ENCODE measurements around the gene FARP2.

- TF ChIP-seq CTCF (tag by site-specific recombination; IDR thresholded peaks at IDR 0.05) (no peak), ZNF23 (tag by site-specific recombination; IDR thresholded peaks at IDR 0.05; ENCODE audit: borderline replicate concordance) (no peak), PATZ1 (tag by site-specific recombination; IDR thresholded peaks at IDR 0.05) (no peak), ZNF214 (tag by site-specific recombination; IDR thresholded peaks at IDR 0.05; ENCODE audit: borderline replicate concordance) (no peak), ZNF404 (tag by site-specific recombination; IDR thresholded peaks at IDR 0.05) (no peak), ZNF274 (IDR thresholded peaks at IDR 0.05; ENCODE audit: low read length) (no peak), ZNF274 (tag by site-specific recombination; IDR thresholded peaks at IDR 0.05; ENCODE audit: borderline replicate concordance) (no peak), HOXC10 (CRISPR knock-in tag; IDR thresholded peaks at IDR 0.05) (no peak), ZNF830 (tag by site-specific recombination; IDR thresholded peaks at IDR 0.05; ENCODE audit: low read depth) (no peak), ZSCAN18 (tag by site-specific recombination; IDR thresholded peaks at IDR 0.05) (no peak), ZSCAN30 (tag by site-specific recombination; IDR thresholded peaks at IDR 0.05) (no peak), ZBTB7A (tag by site-specific recombination; IDR thresholded peaks at IDR 0.05; ENCODE audit: low read depth) (no peak)
Observed at GRCh38 chr2:241413929-241414580, 58.0 kb downstream of the FARP2 start.

Measured in HEK293 (cell line).